ENCODE measurements around the gene RBM20.
"Not testable (repeated sequence)": the region's sequence is repeated elsewhere in the genome, so short reads cannot be mapped to it uniquely, and the experiment has no call there.

RBM20 gene

DNA sequence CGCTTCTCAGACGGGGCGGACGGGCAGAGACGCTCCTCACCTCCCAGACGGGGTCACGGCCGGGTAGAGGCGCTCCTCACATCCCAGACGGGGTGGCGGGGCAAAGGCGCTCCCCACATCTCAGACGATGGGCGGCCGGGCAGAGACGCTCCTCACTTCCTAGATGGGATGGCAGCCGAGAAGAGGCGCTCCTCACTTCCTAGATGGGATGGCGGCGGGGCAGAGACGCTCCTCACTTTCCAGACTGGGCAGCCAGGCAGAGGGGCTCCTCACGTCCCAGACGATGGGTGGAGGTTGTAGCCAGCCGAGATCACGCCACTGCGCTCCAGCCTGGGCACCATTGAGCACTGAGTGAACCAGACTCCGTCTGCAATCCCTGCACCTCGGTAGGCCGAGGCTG lies 123.5 kb downstream of the RBM20 start:
- not testable (repeated sequence) for DNase-seq

DNA sequence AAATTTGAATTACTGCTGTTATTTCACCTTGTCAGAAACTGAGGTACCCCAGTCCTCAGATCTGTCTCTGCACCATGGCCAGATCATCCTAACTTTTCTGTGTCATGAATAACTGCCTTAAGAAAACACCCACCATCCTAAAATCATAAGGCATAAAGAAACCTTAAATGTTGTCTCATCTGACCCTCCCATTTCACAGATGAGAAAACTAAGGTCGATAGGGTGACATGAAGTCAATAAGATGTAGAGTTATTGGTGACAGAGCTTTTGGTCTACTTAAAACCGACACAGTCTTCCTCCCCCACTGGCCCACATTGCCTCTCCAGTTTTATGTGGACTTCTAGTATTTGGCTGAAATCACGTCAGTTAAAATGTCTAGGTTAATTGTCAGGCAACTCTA lies 126.1 kb downstream of the RBM20 start:
- DNase-seq = no peak

DNA sequence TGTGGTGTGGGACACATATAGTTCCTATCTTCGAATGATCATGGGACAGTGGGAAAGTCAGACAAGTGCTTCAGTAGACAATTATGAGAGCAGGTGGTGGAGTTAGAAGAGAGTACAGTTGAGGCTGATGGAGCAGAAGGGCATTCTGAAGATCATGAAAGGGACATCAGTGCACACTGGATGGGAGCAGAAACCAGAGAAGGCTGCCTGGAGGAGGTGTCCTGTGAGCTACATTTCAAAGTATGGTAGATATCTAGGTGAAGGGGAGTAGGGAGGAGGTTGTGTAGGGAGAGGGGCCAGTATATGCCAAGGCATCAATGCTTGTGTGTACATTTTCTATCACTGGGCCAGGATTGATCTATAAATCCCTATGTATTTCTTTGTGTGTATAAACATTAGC lies 127.3 kb downstream of the RBM20 start:
- no peak for DNase-seq

DNA sequence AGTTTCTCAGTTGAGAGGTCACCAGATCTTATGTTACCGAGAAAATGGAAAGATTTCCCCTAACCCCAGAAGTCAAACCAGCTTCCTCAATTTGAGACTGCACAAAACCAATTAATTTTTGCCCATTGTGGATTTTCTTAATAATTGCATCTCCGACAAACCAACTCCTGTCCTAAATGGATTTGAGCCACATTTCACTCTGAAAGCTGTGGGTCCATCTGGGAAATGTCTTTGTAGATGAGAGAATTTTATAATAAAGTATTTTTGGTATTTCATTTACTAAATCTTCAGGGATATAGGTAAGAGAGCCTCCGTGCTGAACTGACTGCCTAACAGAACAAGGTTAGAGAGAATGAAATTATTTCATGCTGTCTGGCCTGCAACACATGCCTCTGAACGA lies 127.9 kb downstream of the RBM20 start:
- no peak for DNase-seq

DNA sequence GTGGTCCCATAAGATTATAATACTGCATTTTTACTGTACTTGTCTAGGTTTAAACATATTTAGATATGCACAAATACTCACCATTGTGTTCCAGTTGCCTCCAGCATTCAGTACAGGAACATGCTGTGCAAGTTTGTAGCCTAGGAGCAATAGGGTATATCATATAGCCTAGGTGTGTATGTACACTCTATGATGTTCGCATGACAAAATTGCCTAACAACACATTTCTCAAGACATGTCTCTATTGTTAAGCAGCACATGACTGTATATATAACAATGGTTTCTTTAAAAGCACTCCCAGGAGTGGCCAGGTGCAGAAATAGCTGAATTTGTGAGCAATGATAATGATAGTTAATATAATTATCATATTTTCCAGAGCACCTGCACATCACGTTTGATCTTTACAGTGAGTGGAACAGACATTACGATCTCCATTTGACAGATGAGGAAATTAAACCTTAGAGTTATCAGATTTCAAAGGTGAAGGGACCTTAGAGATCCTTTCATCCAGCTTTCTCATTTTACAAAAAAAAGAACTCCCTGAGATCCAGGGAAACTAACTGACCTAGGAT lies 128.4 kb downstream of the RBM20 start:
- DNase-seq = no peak

DNA sequence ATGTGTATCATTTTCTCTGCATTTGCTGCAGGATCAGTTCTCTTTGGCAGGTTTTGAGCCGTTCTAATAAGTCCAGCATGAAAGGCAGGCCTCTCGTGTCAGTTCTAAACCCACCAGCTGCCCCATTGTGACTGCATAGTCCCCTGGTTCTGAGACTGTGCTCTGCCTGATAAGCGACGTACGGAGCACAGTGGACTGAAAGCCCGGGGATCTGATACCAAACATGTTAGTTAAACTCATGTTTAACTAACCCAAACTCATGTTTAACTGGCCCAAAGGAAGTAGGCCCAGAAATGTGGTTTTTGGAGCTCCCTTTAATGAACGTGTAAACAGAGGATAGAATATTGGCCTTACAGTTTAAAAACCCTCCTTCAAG lies 129.5 kb downstream of the RBM20 start:
- no peak for DNase-seq

DNA sequence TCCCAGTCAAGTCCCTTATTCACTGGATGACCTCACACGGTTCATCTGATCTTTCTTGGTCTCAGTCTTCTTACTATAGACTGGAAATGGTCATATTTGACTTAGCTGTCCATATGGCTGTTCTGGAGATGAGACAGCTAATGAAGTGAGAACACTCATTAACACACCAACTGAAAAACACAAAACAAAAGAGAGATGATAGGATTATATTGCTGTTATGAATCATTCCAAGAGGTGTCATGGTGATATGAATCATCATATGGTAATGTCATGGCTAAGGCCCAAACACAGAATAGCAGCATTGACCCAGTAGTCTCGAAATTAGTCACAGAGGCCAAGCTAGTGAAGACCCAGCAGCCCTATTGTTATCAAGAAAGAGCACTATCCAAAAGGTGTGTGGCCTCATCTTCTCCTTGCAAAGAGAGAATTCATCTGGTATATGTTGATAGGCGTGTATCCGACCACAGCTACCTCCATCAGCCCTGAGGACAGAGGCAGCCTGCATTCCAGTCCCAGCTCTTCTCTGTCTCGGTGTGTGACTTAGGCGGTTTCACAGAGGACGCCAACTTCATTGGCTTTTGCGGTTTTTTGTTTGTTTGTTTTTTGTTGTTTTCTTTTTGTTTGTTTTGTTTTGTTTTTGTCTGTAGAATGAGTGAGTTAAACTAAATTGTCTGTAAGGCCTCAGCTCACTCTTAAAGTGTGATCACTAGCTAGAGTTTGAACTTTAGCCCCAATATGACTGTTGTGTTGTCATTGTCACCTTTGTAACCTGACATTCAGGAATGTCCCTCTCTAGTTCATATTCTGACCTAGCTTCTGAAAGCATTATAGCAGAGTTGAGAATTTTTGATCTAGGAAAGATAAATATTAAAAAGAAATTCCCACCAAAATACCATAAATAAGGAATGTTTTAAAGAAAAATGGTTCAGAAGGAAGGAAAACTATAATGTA lies 130.2 kb downstream of the RBM20 start:
- no peak for DNase-seq

DNA sequence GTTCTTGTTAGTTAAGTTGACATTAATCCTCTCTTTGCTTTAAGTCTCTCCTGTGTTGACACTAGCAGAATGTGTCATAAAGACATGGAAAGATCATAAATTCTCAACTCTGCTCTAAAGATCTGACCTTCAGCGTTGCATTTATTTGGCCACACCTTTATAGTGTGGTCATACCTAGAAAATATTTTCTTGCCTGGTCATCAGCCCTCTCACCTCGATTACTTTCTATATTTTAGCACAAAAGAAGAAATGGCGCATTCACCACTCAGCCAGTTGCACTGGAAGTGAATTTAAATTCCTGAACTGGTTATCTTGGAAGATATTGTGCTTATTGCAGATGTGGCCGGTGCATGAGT lies 130.9 kb downstream of the RBM20 start:
- DNase-seq = no peak

DNA sequence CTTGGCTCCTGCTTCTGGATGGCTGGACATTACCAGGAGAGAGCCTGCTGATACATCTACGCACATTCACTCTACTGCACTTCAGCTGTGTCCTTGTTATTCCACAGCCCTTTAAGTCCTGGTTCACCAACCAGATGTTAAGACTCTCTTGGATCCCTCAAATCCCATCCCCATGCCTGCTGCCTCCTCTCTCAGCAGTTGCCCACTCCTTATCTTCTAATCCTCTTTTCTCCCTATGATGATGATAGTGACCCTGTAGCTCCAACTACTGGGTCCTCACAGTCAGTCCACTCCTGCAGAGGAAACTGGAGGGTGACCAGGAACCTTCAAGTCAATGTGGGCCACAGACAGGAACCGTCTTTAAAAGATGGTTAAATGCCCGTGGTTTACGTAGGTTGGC lies 131.3 kb downstream of the RBM20 start:
- DNase-seq = no peak

DNA sequence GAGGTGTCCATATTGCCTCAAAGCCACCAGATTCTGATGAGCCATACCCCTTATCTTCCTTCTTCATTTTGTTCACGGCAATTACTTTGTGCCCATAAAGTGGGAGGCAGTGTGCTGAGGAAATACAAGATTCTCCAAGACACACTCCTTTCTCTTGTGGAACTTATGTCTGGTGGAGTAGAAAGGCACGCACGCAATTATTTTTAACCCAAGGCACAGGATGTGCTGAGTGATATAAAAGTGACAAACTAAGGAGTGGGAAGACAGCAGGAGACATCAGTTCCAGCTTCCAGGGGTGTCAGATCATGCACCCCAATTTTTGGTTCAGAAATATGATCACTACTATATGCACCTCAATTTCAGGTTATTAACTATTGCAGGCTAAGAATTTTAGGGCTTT lies 132.9 kb downstream of the RBM20 start:
- no peak for DNase-seq

DNA sequence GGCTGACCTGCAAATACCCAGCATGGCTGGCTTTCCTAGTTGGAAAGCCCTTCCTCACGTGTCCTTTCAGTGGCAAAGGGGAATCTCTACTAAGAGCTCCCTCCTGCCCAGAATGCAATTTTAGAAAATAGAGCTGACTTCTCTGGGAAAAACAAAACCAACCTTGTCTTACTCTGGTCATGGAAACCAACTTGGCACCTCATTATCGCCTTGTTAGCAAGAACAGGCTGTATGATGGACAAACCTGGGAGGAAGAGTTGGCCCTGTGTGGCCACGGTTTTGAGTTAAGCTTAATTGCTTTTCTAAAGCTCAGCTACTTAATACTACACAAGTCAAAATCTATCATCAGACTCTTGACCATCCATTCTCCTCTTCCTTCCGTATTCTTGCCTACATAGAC lies 133.5 kb downstream of the RBM20 start:
- no peak for DNase-seq

DNA sequence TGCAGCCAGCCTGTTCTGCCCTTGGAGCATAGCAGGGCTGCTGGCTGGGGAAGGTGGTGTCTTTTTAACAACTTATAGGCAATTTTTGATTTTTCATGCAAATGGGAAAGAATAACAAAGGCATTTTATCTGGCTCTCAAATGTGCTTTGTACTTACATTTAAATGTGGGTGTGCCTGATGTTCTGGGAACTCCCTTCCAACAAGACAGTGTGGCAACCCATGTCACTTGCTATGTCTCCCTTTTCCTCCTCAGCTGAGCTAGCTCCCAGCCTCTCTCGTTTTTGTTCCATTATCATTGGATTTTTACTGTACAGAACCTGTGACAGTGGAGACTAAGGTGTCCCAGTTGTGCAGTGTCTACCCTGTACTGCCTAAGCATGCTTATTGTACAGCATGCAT lies 134.1 kb downstream of the RBM20 start:
- no peak for DNase-seq

DNA sequence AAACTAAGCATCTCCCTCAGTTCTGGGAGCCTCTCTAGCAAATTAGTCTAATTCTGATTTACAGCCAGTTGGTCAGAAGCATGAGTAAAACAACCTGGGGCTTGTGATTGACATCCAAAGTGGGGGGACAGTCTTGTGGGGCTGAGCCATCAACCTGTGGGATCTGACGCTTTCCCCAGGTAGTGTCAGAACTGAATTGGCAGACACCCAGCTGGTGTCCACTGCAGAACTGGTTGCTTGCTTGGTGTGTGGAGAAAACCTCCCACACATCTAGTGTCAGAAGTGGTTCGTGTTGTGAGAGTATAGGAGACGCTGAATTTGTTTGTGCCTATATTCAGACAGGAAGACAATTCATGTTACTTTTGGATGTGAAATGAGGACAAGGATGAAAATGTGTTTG lies 135.4 kb downstream of the RBM20 start:
- no peak for DNase-seq

DNA sequence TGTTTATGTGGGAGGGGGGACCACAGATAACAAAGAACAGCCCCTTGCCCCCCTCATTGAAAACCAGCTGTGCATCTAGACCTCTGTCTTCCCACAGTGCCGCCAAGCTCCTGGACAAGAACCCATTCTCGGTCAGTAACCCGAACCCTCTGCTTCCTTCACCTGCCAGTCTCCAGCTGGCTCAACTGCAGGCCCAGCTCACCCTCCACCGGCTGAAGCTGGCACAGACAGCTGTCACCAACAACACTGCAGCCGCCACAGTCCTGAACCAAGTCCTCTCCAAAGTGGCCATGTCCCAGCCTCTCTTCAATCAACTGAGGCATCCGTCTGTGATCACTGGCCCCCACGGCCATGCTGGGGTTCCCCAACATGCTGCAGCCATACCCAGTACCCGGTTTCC lies 136.6 kb downstream of the RBM20 start:
- DNase-seq = no peak

DNA sequence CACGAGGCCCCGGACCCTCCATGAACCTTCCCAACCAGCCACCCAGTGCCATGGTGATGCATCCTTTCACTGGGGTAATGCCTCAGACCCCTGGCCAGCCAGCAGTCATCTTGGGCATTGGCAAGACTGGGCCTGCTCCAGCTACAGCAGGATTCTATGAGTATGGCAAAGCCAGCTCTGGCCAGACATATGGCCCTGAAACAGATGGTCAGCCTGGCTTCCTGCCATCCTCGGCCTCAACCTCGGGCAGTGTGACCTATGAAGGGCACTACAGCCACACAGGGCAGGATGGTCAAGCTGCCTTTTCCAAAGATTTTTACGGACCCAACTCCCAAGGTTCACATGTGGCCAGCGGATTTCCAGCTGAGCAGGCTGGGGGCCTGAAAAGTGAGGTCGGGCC lies 137.0 kb downstream of the RBM20 start:
- no peak for DNase-seq

DNA sequence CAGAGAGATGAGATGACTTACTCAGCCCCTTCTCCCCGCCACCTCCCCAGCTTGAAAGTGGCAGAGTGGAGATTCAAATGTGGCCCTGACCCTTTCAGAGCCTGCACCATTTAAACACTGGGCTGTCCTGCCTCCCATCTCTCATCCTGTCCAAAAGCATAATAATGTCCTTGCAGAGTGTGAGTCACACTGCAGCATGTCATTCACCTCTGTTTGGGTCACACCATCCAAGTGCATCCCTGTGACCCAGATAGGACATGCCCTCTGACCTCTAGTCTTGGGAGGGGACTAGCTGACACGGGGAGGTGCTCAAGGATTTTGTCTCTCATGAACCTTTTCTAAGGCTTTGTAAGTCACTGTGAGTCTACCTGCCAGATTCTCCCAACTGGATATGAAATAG lies 138.5 kb downstream of the RBM20 start:
- DNase-seq = no peak

DNA sequence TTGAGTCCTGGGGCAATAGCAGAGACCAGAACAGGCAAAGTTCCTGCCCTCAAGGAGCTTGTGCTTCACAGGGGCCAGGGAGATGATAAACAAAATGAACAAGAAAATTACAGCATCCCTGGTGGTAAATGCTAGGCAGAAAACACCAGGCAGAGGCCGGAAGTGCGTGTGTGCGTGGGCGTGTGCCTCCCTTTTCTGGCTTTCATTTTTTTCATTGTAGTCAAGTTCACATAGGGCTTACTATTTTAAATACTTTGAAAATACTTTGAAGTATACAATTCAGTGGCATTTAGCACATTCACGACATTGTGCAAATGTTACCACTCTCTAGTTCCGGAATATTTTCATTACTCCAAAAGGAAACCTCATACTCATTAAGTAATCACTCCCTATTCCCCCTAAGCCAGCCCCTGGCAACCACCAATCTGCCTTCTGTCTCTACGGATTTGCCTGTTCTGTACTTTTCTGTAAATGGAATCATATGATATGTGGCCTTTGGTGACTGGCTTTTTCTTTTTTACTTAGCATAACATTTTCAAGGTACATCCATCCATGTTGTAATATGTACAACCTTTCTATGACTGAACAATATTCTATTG lies 139.5 kb downstream of the RBM20 start:
- DNase-seq = peak; percentile 62

DNA sequence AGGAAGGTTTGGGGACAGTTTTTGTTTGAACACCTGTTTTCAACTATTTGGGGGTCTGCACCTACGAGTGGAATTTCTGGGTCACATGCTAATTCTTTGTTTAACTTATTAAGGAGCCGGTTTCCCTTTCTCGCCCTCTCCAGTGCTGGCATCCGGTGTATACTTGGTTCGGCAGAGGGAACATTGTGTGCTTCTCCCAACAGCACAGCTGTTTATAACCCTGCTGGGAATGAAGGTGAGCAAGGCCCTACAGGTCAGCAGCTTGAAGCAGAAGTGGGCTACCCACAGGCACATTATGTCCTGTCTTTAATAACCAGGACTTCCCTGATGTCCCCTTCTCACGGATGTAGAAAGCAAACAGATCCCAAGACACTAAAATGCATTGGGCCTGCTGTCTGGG lies 140.1 kb downstream of the RBM20 start:
- DNase-seq = no peak

DNA sequence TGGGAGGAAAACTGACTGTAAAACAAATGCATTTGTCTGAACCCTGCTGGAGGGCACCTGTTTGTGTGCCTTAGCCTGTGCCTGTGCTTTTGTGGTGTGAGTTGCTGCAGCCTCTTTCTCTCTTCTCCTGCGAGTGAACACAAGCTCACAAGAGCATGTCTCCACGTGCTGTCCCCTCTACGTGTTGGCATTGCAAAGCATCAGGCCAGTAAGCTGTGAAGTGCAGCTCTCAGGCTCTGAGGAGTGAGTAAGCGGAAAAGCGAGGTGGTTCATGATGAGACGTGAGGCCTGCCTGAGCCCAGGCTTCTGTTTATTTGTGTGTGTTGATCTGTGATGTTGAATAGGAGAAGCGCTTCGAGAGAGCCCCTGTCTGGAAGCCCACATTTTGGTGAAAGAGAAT lies 142.0 kb downstream of the RBM20 start:
- no peak for DNase-seq

DNA sequence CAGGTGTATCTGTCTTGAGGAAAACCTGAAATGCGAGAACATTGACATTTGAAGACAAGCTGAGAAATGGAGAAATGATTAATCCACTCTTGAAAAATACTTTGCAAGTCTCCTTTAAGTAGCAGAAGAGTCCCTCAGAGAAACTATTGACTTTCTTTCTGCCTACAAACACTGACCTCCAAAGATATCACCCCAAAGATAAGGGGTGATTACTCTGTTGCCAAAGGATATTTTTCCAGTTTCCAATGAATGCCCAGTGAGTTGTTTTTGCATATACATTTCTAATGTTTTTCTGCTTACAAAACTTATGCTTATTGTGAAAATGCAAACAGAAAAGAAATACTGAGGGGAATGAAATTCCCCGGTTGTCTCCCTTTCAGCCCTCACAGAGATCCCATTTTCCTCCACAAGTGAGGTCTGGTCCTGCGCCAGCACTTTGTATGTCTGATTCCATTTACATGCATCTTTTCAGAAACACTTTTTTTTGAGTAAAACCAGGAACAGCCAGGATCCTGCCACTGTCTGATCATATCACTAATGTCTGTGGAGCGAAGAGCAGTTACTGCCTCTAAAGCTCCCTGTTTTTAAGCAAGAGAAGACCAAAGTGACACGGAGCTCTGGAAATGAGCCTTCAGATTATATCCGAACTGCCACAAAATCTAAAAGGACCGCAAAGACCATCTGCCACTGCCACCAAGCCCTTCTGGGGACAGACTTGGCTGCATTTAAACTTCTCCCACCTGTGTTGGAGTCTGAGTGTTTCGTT lies 144.7 kb downstream of the RBM20 start:
- no peak for DNase-seq

DNA sequence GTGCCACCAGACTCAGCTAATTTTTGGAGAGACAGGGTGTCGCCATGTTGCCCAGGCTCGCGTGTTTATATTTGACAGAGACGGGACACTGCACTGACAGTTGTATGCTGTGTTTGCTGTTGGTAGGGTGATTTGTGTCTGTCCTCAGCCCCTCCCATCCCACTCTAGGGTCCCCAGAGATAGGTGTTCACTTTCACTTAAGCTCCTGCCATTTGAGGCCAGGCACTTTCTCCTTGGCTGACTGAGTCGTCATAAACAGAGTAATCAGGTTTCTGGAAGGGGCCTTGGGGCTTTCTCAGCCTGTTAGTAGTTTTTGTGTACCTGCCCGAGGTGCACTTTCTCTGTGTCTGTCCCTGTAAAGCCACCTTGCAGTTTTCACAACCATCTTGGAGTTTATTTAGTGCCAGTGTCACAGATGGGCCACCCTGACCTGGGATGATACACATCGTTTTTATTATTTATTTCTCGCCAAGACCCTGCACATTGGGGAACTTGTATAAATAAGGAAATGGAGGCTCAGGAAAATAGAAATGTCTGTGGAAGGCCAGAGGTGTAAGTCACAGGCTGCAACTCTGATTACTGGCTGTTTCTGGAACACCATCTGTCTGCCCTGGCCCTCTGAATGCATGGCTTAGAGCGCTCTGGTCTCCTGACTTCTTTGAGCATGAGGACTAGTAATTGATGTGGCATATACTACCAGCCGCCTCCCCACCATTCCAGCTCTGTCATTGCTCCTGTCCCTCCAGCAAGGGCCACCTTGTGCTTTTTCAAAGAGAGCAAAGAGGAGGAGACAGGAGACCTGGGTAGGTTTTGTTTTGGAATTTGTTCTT lies 145.7 kb downstream of the RBM20 start:
- no peak for DNase-seq

DNA sequence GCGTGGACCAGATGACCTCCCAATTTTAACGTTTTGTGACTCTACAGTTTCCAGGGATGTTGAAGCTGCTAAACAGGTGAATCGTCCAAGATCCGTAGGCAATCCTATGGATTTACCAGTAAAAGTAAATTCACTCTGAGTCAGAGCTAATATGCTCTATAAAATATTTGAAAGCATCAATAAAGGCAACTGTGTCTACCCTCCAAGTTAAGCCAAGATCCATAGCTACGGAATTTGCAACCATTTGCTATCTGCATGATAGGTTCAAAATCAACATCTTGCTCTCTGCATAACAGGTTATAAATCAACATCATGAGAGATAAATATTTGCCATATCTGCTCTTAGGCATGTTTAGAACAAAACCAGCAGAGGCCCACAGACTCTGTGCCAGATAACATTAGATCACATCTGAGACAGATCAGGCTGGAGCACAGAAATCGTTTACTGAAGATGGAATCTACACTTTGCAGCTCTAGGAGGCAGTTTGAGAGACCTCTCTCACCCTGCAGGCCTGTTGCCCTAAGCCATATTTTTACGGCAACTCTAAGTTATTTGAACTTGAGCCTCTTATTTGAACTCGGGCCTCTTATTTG lies 146.9 kb downstream of the RBM20 start:
- DNase-seq = no peak
